Coronary artery (tissue), 2 donors: ENCODE results near the gene SERPINE3.

ENCODE experiments used
- DNase-seq: peaks from one replicate; pipeline ENCODE4 v3.0.0-alpha.2; 2017; ENCODE audit warnings: low spot score
- H3K27ac ChIP-seq, 2 donors: fragments of 200-600 bp; sonication (generic); one replicate each; pipeline ENCODE4 v1.5.1; 2016 to 2019
- H3K4me3 ChIP-seq: fragments of 200-600 bp; sonication (generic); 2 replicates; pipeline ENCODE4 v1.5.1; 2016; ENCODE audit warnings: mild to moderate bottlenecking, moderate library complexity
- TF ChIP-seq, protein P1 (sequence below): fragments of 200-600 bp; sonication (generic); IDR thresholded peaks from one replicate; pipeline ENCODE4 v1.5.1; 2019; ENCODE audit warnings: antibody characterized with exemption

SERPINE3 gene

GRCh38 chr13:51339354-51339753 is at the start of gene SERPINE3:
TSS of gene SERPINE3 (plus strand) at chr13:51339691. CDS start at chr13:51341092, 1,401 bp downstream.
- TF ChIP-seq, protein P1, sequence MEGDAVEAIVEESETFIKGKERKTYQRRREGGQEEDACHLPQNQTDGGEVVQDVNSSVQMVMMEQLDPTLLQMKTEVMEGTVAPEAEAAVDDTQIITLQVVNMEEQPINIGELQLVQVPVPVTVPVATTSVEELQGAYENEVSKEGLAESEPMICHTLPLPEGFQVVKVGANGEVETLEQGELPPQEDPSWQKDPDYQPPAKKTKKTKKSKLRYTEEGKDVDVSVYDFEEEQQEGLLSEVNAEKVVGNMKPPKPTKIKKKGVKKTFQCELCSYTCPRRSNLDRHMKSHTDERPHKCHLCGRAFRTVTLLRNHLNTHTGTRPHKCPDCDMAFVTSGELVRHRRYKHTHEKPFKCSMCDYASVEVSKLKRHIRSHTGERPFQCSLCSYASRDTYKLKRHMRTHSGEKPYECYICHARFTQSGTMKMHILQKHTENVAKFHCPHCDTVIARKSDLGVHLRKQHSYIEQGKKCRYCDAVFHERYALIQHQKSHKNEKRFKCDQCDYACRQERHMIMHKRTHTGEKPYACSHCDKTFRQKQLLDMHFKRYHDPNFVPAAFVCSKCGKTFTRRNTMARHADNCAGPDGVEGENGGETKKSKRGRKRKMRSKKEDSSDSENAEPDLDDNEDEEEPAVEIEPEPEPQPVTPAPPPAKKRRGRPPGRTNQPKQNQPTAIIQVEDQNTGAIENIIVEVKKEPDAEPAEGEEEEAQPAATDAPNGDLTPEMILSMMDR: no peak
- no peak for DNase-seq
- Histone ChIP-seq H3K27ac (no peak within 1 kb of the TSS), H3K4me3 (no peak within 1 kb of the TSS)

DNA sequence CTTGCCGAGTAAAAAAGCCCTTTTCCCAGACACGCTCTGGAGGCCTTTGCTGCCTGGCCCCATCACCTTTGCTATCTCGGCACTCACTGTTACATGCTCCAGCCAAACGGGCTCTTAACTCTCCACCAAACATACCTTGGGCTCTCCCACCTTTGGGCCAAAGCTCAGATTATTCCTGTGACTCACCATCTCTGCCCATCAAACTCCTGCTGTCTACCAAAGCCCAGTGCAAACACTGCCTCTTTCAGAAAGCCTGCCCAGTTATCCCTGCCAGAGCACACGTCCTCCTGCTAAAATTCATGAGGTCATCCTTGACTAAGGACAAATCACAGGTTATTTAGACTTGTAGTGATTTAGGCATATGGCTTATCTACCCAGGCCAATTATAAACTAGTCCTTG is 48.1 kb upstream of the SERPINE3 start:
- peak; percentile 54 for DNase-seq
- no peak overlapping the region for H3K4me3 ChIP-seq
- TF ChIP-seq, protein P1: no peak
- peak overlapping the region; percentile 68 to 78 for H3K27ac ChIP-seq

- H3K27ac ChIP-seq: peak overlapping the region; percentile 68 to 78
- no peak overlapping the region for H3K4me3 ChIP-seq
- TF ChIP-seq, protein P1: no peak
- no peak for DNase-seq
Observed at GRCh38 chr13:51292000-51292565, 47.4 kb upstream of the SERPINE3 start.

GRCh38 chr13:51297556-51297955 is 41.9 kb upstream of the SERPINE3 start:
- DNase-seq: no peak
- Histone ChIP-seq H3K4me3 (no peak overlapping the region), H3K27ac (no peak overlapping the region)
- TF ChIP-seq, protein P1: no peak

- TF ChIP-seq, protein P1: no peak
- DNase-seq: no peak
Observed at GRCh38 chr13:51298812-51299211, 40.7 kb upstream of the SERPINE3 start.

DNA sequence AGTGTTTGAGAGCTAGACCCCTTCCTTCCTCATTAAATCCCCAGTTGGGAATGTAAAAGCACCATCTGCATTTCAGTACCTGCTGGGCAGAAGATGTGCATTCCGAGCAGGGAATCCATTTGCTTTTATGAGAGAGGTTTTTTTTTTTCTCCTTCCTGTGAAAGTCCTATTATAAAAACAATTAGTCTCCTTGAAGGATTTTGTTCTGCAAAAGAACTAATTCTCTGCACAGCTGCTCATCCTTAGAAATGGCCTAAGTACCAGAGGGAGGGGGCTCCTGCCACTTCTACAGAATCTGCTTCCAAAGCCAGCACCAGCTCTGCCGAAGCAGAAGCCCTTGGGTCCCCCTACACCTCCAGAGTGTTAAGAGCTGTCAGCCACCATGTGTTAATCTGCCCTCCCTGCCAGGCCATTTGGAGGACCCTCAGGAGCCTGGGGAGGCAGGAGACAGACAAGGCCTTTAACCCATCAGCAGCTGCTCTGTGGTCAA is 36.4 kb upstream of the SERPINE3 start:
- DNase-seq: no peak
- TF ChIP-seq, protein P1: no peak
- Histone ChIP-seq H3K27ac (no peak overlapping the region), H3K4me3 (no peak overlapping the region)

More at GRCh38 chr13:51298812-51299211, 40.7 kb upstream of the SERPINE3 start:
- H3K4me3 ChIP-seq: no peak overlapping the region
- no peak overlapping the region for H3K27ac ChIP-seq

- TF ChIP-seq, protein P1: no peak
- Histone ChIP-seq H3K27ac (no peak overlapping the region), H3K4me3 (no peak overlapping the region)
- no peak for DNase-seq
Observed at GRCh38 chr13:51303882-51304281, 35.6 kb upstream of the SERPINE3 start.
